Measurements from ENCODE around the gene FAHD1. TPM values are rescaled to one million over a fixed set of nuclear protein-coding genes. Genes with fewer than 3 reads are reported as not detected.
"Not testable (repeated sequence)": the region's sequence is repeated elsewhere in the genome, so short reads cannot be mapped to it uniquely, and the experiment has no call there.

Gene FAHD1
- polyA plus RNA-seq, 1 experiment, result 35.2 TPM

- CTCF ChIA-PET, result interaction anchor here (1.3 to 1.4 kb wide), 2 partner anchors 54 to 129 kb away, joined by 3 to 6 read pairs; no protein-coding TSS in a partner anchor
- DNase-seq (ENCODE audit: low read depth, low spot score), result no peak
- peaks cover 3% of the 10 kb centered on the region; the same call in 1 of the 2 replicates for H3K9me3 ChIP-seq (ENCODE audit: control insufficient read depth, insufficient read depth, low read length)
- H3K27me3 ChIP-seq (ENCODE audit: control insufficient read depth, insufficient read depth, low read length), result peaks cover 31% of the 10 kb centered on the region
- H3K4me3 ChIP-seq (ENCODE audit: low read depth, low read length), result no peak overlapping the region
- no peak for TF ChIP-seq CTCF (IDR thresholded peaks at IDR 0.05; ENCODE audit: low read depth, low read length)
- H3K27ac ChIP-seq (ENCODE audit: low read depth, low read length), result no peak overlapping the region
- POLR2A ChIA-PET, result no interaction called here
Measured at GRCh38 chr16:1874854-1875253, 47.8 kb downstream of the FAHD1 start.

GRCh38 chr16:1876066-1876465 is 49.1 kb downstream of the FAHD1 start:
- POLR2A ChIA-PET; H3K27ac ChIP-seq (ENCODE audit: low read depth, low read length); H3K4me3 ChIP-seq (ENCODE audit: low read depth, low read length); CTCF ChIA-PET; H3K9me3 ChIP-seq (ENCODE audit: control insufficient read depth, insufficient read depth, low read length); DNase-seq (ENCODE audit: low read depth, low spot score): not testable (repeated sequence)
- peaks cover 31% of the 10 kb centered on the region for H3K27me3 ChIP-seq (ENCODE audit: control insufficient read depth, insufficient read depth, low read length)

- CTCF ChIA-PET, result interaction anchor here (0.6 kb wide), 1 partner anchor 54 kb away, joined by 3 read pairs; no protein-coding TSS in a partner anchor
- no peak for DNase-seq (ENCODE audit: low read depth, low spot score)
- H3K9me3 ChIP-seq (ENCODE audit: control insufficient read depth, insufficient read depth, low read length), result peaks cover 3% of the 10 kb centered on the region; the same call in 1 of the 2 replicates
- no peak overlapping the region for H3K4me3 ChIP-seq (ENCODE audit: low read depth, low read length)
- H3K27ac ChIP-seq (ENCODE audit: low read depth, low read length), result no peak overlapping the region
- POLR2A ChIA-PET, result no interaction called here
- TF ChIP-seq CTCF (IDR thresholded peaks at IDR 0.05; ENCODE audit: low read depth, low read length), result no peak
- peaks cover 31% of the 10 kb centered on the region for H3K27me3 ChIP-seq (ENCODE audit: control insufficient read depth, insufficient read depth, low read length)
Measured at GRCh38 chr16:1876468-1876867, 49.5 kb downstream of the FAHD1 start.

GRCh38 chr16:1877089-1877488 is 50.1 kb downstream of the FAHD1 start:
- TF ChIP-seq CTCF (IDR thresholded peaks at IDR 0.05; ENCODE audit: low read depth, low read length), result no peak
- ChIA-PET POLR2A (no interaction called here), CTCF (interaction anchor here (0.6 kb wide), 1 partner anchor 53 kb away, joined by 3 read pairs; no protein-coding TSS in a partner anchor)
- Histone ChIP-seq H3K4me3 (ENCODE audit: low read depth, low read length) (no peak overlapping the region), H3K9me3 (ENCODE audit: control insufficient read depth, insufficient read depth, low read length) (peaks cover 1% of the 10 kb centered on the region; the same call in 1 of the 2 replicates), H3K27me3 (ENCODE audit: control insufficient read depth, insufficient read depth, low read length) (peaks cover 32% of the 10 kb centered on the region), H3K27ac (ENCODE audit: low read depth, low read length) (no peak overlapping the region)
- no peak for DNase-seq (ENCODE audit: low read depth, low spot score)

- Histone ChIP-seq H3K27ac (ENCODE audit: low read depth, low read length) (no peak overlapping the region), H3K9me3 (ENCODE audit: control insufficient read depth, insufficient read depth, low read length) (no peaks in the 10 kb centered on the region; the same call in 1 of the 2 replicates), H3K4me3 (ENCODE audit: low read depth, low read length) (no peak overlapping the region), H3K27me3 (ENCODE audit: control insufficient read depth, insufficient read depth, low read length) (peaks cover 25% of the 10 kb centered on the region)
- ChIA-PET POLR2A (no interaction called here), CTCF (no interaction called here)
- no peak for TF ChIP-seq CTCF (IDR thresholded peaks at IDR 0.05; ENCODE audit: low read depth, low read length)
- no peak for DNase-seq (ENCODE audit: low read depth, low spot score)
Measured at GRCh38 chr16:1877804-1878203, 50.8 kb downstream of the FAHD1 start.
